ENCODE results near the gene UNC5C.

UNC5C gene

DNA sequence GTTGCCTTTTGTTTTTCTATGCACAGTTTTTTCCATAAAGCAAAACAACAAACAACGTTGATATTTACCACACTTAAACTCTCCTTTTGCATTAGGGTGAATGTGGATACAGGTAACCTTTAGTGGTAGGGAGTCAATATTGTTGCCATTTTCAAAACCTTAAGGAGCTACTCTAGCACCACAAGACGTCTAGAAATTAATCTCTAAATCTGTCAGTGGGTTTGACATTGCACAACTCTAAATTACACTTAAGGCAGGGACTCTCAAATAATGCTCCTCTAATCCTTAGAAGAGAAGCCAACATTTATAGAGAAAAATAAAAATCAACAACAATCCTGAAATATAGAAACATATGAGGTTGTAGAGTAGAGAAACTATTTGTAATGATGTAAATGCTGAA is 297.2 kb downstream of the UNC5C start:
- no peak overlapping the region for H3K9ac ChIP-seq
- no peaks in the 10 kb centered on the region for H4K20me1 ChIP-seq (ENCODE audit: insufficient read depth)
- H3K4me3 ChIP-seq (IDR thresholded peaks at IDR 0.05; ENCODE audit: insufficient read depth, low read depth, low read length): no peak overlapping the region
- H3K27ac ChIP-seq: no peak overlapping the region
- H3K36me3 ChIP-seq (ENCODE audit: insufficient read depth): no peaks in the 10 kb centered on the region
- TF ChIP-seq, protein P1, sequence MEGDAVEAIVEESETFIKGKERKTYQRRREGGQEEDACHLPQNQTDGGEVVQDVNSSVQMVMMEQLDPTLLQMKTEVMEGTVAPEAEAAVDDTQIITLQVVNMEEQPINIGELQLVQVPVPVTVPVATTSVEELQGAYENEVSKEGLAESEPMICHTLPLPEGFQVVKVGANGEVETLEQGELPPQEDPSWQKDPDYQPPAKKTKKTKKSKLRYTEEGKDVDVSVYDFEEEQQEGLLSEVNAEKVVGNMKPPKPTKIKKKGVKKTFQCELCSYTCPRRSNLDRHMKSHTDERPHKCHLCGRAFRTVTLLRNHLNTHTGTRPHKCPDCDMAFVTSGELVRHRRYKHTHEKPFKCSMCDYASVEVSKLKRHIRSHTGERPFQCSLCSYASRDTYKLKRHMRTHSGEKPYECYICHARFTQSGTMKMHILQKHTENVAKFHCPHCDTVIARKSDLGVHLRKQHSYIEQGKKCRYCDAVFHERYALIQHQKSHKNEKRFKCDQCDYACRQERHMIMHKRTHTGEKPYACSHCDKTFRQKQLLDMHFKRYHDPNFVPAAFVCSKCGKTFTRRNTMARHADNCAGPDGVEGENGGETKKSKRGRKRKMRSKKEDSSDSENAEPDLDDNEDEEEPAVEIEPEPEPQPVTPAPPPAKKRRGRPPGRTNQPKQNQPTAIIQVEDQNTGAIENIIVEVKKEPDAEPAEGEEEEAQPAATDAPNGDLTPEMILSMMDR (conservative IDR thresholded peaks at IDR 0.05; ENCODE audit: low read depth, low read length): no peak
- no peaks in the 10 kb centered on the region for H3K27me3 ChIP-seq (ENCODE audit: insufficient read depth, low read depth)
- no peaks in the 10 kb centered on the region for H3K4me1 ChIP-seq (ENCODE audit: low read depth, poor library complexity, severe bottlenecking)
- H2AFZ ChIP-seq (ENCODE audit: low read depth): no peak overlapping the region
- H3K79me2 ChIP-seq (ENCODE audit: insufficient read depth, low read depth): no peaks in the 10 kb centered on the region
- no peak overlapping the region for H3K4me2 ChIP-seq

DNA sequence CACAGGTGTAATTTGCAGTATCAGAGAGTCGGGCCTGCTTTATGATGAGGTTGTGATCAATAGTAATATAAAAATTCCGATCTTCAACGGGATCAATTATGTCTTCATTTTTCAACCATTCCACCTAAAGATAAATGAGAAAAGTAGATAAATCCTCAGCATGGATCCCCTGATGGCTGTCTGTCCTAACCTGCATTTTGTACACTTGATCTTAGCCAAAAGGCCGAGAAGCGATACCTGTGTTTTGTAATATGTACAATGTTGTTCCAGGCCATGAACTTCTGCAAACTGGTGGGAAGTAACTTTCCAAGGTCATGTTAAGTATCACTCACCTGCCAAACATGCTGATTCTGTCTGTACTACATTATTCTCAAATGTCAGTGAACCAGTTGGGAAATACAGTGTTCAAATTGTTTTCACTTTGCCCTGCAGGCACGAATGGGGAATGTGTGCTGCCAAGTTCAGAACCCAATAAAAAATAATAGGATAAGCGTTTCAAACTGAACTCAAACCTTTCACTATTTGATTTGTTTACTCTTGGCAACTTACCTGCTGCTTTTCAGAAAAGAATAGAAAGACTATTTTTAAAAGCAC is 298.1 kb downstream of the UNC5C start:
- TF ChIP-seq, protein P1 (conservative IDR thresholded peaks at IDR 0.05; ENCODE audit: low read depth, low read length): no peak
- no peak overlapping the region for H3K9ac ChIP-seq
- no peak overlapping the region for H3K27ac ChIP-seq

DNA sequence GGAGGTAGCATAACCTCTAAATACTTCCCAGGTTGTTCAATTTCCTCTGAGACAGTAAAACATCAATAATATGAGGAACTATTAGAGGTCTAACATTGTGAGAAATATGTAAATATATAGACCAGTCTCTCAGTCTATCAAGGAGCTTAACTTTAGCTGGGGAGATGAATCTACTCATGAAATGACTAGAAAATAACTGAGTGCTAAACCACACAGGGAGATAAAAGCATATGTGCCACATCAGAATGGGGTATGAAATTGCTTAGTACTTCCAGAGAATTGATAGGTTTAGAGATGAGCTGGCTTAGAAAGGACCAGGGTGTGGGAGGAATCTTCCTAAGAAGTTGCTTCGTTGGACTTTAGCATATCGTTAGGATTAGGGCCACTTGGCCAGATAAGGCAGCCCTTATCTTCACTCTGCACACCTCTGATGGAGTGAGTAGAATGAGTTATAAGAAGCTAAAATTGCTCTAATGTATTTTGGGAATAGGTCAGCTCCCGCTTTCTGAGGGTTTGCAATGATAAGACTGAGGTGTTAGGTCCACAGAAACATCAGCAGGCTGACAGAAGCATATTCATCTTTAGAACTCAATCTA is 299.2 kb downstream of the UNC5C start:
- no peak overlapping the region for H3K9ac ChIP-seq
- no peaks in the 10 kb centered on the region for H3K79me2 ChIP-seq (ENCODE audit: insufficient read depth, low read depth)
- TF ChIP-seq, protein P1 (conservative IDR thresholded peaks at IDR 0.05; ENCODE audit: low read depth, low read length): no peak
- H3K27ac ChIP-seq: no peak overlapping the region
- no peaks in the 10 kb centered on the region for H3K36me3 ChIP-seq (ENCODE audit: insufficient read depth)
- no peak overlapping the region for H3K4me2 ChIP-seq
- H4K20me1 ChIP-seq (ENCODE audit: insufficient read depth): no peaks in the 10 kb centered on the region
- H3K4me1 ChIP-seq (ENCODE audit: low read depth, poor library complexity, severe bottlenecking): no peaks in the 10 kb centered on the region
- H2AFZ ChIP-seq (ENCODE audit: low read depth): no peak overlapping the region
- H3K27me3 ChIP-seq (ENCODE audit: insufficient read depth, low read depth): no peaks in the 10 kb centered on the region
- no peak overlapping the region for H3K4me3 ChIP-seq (IDR thresholded peaks at IDR 0.05; ENCODE audit: insufficient read depth, low read depth, low read length)

More for the DNA sequence above, 298.1 kb downstream of the UNC5C start:
- Histone ChIP-seq H4K20me1 (ENCODE audit: insufficient read depth) (no peaks in the 10 kb centered on the region), H3K36me3 (ENCODE audit: insufficient read depth) (no peaks in the 10 kb centered on the region), H2AFZ (ENCODE audit: low read depth) (no peak overlapping the region), H3K4me1 (ENCODE audit: low read depth, poor library complexity, severe bottlenecking) (no peaks in the 10 kb centered on the region), H3K4me2 (no peak overlapping the region), H3K4me3 (IDR thresholded peaks at IDR 0.05; ENCODE audit: insufficient read depth, low read depth, low read length) (no peak overlapping the region), H3K79me2 (ENCODE audit: insufficient read depth, low read depth) (no peaks in the 10 kb centered on the region), H3K27me3 (ENCODE audit: insufficient read depth, low read depth) (no peaks in the 10 kb centered on the region)

DNA sequence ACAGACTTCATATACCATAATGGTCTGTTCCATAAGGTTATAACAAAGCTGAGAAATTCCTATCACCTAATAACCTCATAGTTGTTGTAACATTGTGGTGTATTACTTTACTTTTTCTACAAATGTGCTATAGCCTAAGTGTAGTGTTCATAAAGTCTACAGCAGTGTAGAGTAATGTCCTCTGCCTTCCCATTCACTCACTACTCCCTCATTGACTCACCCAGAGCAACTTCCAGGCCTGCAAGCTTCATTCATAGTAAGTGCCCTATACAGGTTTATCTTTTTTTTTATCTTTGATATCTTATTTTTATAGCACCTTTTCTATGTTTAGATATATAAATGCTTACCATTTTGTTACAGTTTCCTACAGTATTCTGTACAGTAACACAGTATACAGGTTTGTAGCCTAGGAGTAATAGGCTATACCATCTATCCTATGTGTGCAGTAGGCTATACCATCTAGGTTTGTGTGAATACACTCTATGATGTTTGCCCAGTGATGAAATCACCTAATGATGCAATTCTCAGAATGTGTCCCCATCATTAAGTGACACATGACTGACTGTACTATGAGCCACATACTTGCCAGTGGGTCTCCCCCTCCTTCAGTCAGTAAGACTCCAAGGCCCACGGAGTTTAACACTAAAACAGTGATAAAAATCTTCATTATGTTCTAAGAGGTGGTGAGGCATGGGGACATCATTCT is 299.9 kb downstream of the UNC5C start:
- Histone ChIP-seq H2AFZ (ENCODE audit: low read depth) (no peak overlapping the region), H3K4me3 (IDR thresholded peaks at IDR 0.05; ENCODE audit: insufficient read depth, low read depth, low read length) (no peak overlapping the region), H3K4me2 (no peak overlapping the region), H3K27ac (no peak overlapping the region), H3K9ac (no peak overlapping the region), H3K4me1 (ENCODE audit: low read depth, poor library complexity, severe bottlenecking) (no peaks in the 10 kb centered on the region), H3K27me3 (ENCODE audit: insufficient read depth, low read depth) (no peaks in the 10 kb centered on the region), H3K79me2 (ENCODE audit: insufficient read depth, low read depth) (no peaks in the 10 kb centered on the region), H4K20me1 (ENCODE audit: insufficient read depth) (no peaks in the 10 kb centered on the region), H3K36me3 (ENCODE audit: insufficient read depth) (no peaks in the 10 kb centered on the region)
- TF ChIP-seq, protein P1 (conservative IDR thresholded peaks at IDR 0.05; ENCODE audit: low read depth, low read length): no peak
